Skeletal muscle cell (primary cell): ENCODE measurements around the gene ADARB1.
A peak's percentile ranks its signal among the peaks of the same experiment; 100 is the strongest.

Experiments used
- DNase-seq: peaks from one replicate; pipeline ENCODE4 v3.0.0-alpha.2; 2010; ENCODE audit warnings: low read depth
- H3K4me3 ChIP-seq: 2 replicates; pipeline ENCODE4 v1.5.1; 2011; ENCODE audit warnings: low read depth, mild to moderate bottlenecking, control low read depth, low read length, moderate library complexity

The ADARB1 gene

DNA sequence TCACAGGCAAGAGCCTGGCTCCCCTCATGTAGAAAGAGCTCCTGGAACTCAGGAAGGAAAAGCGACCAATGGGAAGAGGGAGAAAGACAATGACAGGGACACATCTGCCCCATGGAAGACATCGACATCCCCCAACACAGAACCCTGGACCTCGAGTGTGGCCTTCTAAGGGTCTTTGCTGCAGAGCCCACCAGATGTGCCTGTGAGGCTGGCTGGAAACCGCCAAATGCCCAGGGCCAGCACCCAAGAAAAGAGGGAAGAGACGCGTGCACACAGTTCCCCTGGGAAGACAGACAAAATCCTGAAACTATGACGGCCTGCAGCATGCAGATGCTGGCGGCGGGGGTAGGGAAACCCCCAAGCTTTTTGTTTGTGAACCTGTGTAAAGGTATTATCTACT lies 36.4 kb upstream of the ADARB1 start:
- H3K4me3 ChIP-seq = no peak overlapping the region
- DNase-seq = no peak

DNA sequence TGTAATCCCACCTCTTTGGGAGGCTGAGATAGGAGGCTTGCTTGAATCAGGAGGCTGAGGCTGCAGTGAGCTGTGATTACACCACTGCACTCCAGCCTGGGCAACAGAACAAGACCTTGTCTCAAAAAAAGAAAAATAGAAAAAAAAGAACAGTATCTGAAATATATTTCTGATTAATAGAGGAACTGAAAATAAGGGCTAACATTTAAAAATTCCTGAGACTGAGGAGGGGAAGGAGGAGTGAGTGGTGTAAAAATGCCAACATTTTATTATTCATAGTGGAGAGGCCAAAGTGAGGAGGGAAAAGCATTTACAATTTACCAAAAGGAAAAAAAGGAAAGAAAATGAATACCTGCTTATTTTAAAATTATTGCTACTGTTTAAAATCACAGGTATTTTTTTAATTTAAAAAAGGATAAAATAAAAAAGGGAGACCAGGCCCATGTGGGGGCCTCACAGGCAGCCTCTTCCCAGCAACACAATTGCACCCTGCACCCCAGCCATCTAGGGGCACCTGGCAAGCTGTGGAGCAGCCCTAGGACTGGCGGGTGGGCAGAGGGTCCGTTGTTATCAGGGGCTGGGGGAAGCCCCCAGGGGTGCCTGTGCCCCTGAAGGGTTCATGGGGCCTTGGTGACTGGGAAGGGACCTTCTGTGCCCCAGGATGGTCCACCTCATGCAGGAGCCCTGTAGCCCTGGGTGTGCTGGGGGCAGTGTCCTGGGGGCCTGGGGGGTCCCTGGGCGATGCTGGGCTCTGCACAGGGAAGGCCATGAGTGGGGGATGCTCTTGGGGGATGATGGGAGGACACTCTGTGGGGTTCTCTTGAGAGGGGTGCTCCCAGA lies 34.8 kb upstream of the ADARB1 start:
- no peak for DNase-seq
- H3K4me3 ChIP-seq = no peak overlapping the region

DNA sequence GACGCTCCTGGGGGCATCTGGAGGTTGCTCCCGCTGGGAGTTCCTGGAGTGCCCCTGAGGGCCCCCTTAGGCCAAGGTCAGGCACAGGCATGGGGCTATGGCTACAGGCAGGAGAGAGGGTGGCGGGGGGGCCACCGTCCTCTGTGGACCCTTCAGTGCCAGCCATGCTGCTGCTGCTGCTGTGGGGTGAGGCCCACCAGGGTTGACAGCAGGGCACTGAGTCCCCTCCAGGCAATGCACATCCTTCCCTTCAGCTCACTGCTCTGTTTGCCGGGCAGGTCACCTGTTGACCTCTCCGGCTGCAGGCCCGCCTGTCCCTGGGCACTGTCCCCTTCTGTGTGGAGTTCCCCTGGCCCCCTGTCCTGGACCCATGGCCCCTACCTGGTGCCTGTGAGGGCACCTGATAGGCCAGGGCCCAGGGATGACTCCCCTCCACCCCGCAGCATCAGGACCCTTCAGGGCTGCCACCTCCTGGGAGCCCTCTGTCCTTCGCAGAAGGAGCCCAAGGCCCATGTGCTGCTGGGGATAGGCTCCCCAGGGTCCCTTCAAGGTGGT lies 34.1 kb upstream of the ADARB1 start:
- no peak overlapping the region for H3K4me3 ChIP-seq
- DNase-seq = no peak

DNA sequence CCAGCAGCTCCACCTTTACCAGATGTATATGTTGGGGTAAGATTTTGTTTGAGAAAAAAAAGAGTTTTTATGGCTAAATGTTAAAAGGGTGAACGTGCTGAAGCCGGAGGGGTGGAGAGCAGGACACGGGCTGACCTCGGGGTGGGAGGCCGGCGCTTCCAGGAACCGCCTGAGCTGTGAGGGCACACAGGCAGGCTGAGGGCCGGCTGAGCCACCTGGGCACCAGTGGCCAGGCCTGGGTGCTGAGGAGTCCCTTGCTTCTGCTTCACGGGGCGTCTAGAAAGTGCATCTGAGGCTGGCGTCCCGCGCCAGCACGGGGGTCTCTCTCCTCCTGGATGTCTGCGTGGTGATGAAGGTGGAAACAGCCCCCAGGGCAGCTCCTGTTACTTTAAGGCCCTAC lies 33.6 kb upstream of the ADARB1 start:
- no peak overlapping the region for H3K4me3 ChIP-seq
- DNase-seq = no peak

DNA sequence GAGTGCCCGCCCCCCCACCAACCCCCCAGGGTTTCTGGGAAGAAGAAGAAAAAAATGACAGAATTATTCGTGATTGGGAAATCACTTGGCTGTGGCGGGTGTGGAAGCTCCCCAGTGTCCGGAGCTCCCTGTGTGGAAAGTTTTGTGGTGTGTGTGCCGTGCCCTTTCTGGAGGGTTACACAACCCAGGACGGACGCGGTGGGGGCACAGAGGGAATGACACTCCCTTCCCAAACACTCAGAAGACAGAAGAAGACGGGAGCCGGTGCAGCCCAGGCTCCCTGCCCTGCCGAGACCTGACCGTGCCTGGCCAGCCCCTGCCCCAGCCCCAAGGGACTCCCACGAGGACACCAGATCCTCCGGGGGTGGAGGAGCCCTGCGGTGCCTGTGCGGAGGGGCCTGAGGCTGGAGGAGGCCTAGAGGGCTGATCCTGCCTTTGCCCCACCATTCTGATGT lies 33.0 kb upstream of the ADARB1 start:
- no peak overlapping the region for H3K4me3 ChIP-seq
- DNase-seq = peak; percentile 83

DNA sequence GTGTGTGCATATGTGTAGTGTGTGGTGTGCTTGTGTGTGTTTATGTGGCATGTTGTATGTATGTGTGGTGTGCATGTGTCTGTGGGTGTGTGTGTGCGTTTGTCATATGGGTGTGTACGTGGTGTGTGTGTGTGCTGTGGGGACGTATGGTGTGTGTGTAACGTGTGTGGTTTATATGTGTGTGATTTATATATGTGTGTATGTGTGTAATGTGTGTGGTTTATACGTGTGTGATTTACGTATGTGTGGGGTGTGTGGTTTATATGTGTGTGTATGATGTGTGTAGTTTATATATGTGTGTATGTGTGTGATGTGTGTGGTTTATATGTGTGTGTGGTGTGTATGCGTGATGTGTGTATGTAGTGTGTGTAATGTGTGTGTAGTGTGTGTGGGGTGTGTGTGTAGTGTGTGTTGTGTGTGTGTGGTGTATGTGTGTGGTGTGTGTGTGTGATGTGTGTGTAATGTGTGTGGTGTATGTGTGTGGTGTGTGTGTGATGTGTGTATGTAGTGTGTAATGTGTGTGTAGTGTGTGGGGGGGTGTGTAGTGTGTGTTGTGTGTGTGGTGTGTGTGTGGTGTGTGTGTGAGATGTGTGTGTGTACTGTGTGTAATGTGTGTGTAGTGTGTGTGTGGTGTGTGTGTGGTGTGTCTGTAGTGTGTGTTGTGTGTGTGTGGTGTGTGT lies 32.3 kb upstream of the ADARB1 start:
- H3K4me3 ChIP-seq = no peak overlapping the region
- no peak for DNase-seq

DNA sequence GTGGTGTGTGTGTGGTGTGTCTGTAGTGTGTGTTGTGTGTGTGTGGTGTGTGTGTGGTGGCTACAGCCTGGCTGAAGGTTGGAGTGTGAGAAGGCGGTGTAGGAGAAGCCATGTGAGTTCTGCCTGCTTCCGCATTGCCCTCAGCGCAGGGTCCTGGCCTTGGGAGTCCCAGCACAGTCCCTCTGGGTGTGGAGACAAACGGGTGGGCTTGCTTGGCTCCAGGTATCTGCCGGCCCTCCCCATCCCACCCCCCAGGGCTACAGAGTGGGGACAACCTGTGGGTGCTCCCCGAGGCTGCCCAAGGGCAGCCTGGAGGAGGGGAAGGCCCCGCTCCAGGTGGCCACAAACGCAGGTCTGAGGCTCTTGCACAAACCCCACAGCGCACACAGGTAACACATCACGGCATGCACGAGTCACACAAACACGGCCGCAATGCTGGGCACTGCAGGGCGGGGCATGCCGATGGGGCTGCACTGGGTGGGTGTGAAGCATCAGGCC lies 31.7 kb upstream of the ADARB1 start:
- DNase-seq = no peak
- no peak overlapping the region for H3K4me3 ChIP-seq

GRCh38 chr21:45043541-45044020 lies 30.8 kb upstream of the ADARB1 start:
- no peak overlapping the region for H3K4me3 ChIP-seq
- DNase-seq = no peak

DNA sequence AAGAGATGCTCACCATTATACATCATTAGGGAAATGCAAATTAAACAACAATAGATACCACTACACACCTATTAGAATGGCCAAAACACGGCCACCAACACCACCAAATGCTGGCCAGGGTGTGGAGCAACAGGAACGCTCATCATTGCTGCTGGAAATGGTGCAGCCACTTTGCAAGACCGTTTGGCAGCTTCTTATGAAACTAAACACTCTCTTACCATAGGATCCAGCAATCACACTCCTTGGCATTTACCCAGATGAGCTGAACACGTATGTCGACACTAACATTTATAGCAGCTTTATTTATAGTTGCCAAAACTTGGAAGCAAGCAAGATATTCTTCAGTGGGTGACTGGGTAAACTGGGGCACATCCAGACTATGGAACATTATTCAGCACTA lies 28.9 kb upstream of the ADARB1 start:
- H3K4me3 ChIP-seq = no peak overlapping the region
- peak; percentile 66 for DNase-seq

GRCh38 chr21:45047257-45047656 lies 27.1 kb upstream of the ADARB1 start:
- no peak for DNase-seq
- no peak overlapping the region for H3K4me3 ChIP-seq

DNA sequence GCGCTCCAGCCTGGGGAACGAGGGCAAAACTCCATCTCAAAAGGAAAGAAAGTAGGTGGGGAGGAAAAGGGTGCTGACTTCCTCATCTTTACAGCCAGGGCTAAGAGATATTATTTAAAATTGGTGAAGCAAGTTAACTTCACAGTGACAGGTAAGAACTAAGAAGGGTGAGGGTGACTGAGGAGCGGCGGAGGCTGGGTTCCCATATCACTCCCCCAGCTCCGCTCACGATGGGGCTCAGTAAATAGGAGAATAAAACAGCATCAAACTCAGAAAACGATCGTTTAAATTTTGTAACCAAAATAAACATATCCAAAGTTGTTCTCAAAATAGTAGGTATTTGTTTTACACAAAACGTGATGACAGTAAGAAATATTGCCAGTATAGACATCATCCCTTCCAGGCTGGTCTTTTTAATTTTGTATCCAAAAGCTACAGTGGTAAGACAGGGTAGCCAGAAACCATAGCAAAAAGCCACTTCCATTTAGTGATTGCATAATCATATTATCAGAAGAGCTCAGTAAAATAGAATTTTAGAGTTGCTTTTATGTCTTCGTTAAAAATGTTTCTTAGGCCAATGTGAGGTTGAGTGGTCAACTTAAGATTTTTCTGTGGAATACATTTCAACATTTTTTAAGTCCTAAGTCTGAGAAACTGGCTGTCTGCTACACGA lies 26.2 kb upstream of the ADARB1 start:
- H3K4me3 ChIP-seq = no peak overlapping the region
- DNase-seq = no peak

GRCh38 chr21:45048968-45049367 lies 25.4 kb upstream of the ADARB1 start:
- no peak overlapping the region for H3K4me3 ChIP-seq
- DNase-seq = no peak

GRCh38 chr21:45049714-45050344 lies 24.6 kb upstream of the ADARB1 start:
- DNase-seq = no peak
- no peak overlapping the region for H3K4me3 ChIP-seq

GRCh38 chr21:45050345-45050796 lies 24.0 kb upstream of the ADARB1 start:
- peak; percentile 70 for DNase-seq
- H3K4me3 ChIP-seq = no peak overlapping the region

DNA sequence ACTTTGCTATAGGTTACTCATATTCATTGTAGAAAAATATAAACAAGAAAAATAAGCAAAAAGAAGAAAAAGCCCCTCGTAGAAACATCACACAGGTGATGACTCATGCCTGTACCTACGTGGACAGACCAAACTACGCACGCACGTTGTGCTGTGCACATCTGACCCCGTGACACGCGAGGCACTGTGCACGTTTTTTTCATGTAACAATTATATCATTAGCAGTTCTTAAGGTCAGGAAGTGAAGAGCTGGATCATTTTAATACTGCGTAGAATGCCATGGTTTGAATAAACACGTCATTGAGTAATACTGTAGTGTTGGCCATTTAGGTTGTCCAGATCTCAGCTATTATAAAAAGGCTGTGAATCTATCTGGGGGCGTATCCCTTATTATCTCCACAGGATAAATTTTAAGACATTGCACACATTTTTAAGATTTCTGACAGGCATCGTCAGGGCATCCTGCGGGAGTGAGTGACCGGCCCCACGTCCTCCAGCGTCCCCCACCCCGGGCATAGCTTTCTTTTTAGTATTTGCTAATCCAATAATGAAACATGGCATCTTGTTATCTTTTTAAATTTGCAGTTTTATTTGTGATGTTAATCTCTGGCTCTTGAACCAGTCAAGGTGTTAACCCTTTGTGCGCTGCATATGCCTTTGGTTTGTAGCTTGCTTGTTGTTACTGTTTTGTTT lies 23.4 kb upstream of the ADARB1 start:
- DNase-seq = peak; percentile 57
- no peak overlapping the region for H3K4me3 ChIP-seq

DNA sequence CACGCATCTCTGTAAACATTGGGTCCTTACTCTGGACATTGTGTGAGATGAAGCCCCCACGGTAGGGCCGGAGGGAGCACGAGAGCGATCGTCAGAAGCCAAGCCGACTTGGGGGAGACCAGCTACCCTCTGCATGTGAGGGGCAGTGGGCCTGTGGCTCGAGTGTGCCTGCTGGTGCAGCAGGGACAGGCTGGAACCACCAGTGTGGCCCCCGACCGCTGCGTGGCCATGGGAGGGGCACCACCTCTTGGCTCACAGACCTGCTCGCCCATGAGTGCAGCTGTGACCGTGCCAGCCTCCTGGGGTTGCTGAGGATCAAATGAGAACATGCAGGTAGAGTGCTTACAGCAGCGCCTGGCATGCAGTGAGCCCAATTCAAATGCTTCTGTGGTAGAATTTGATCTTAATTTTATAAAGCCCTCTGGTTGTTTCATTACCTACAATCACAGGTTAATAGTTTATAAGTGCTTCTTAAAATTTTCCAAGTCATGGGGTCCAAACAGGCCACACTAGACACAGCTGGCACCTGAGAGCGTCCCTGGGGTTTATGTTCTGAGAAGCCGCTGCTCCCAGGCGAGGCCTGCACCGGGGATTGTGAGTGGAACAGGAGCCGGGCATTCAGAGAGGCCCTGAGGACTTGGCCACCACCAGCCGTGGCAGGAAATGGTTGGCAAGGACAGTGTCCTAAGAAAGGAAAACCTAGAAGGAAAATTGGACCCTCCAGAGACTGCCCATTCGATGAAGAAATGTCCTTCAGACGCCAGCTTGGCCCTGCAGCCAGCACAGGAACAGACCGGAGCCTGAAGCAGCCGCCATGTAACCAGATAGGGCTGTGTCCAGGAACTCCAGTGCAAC lies 22.6 kb upstream of the ADARB1 start:
- no peak overlapping the region for H3K4me3 ChIP-seq
- no peak for DNase-seq

- no peak for DNase-seq
Measured at GRCh38 chr21:45052960-45053359, 21.4 kb upstream of the ADARB1 start.

More at GRCh38 chr21:45052960-45053359, 21.4 kb upstream of the ADARB1 start:
- H3K4me3 ChIP-seq = no peak overlapping the region
